Testis (tissue), 3 donors: ENCODE measurements around the gene AKAP6. TPM values are rescaled to one million over a fixed set of nuclear protein-coding genes. Genes with fewer than 3 reads are reported as not detected.

Source experiments
- DNase-seq: peaks from one replicate; pipeline ENCODE4 v3.0.0-alpha.2; 2019
- H3K27ac ChIP-seq, 2 donors: fragments of 200-600 bp; sonication (generic); one replicate each; pipeline ENCODE4 v1.5.1; 2019
- H3K27me3 ChIP-seq: fragments of 200-600 bp; sonication (generic); one replicate; pipeline ENCODE4 v1.5.1; 2019
- H3K36me3 ChIP-seq: fragments of 200-600 bp; sonication (generic); one replicate; pipeline ENCODE4 v1.5.1; 2017; ENCODE audit warnings: low read depth; ENCODE audit errors: missing control alignments
- H3K4me1 ChIP-seq: fragments of 200-600 bp; sonication (generic); one replicate; pipeline ENCODE4 v1.5.1; 2019
- H3K4me3 ChIP-seq, 2 donors: fragments of 200-600 bp; sonication (generic); one replicate each; pipeline ENCODE4 v1.5.1; 2017 to 2019
- H3K9me3 ChIP-seq: fragments of 200-600 bp; sonication (generic); one replicate; pipeline ENCODE4 v1.5.1; 2017
- CTCF ChIP-seq, 3 experiments: fragments of 450-650 bp in 2 of 3; fragments of 200-600 bp in 1 of 3; sonication (generic) in 1 of 3; IDR thresholded peaks; one replicate each; pipeline ENCODE4 v1.5.1; 2016 to 2019; ENCODE audit warnings: antibody characterized with exemption in 3 of 3, mild to moderate bottlenecking in 2 of 3, moderate library complexity in 1 of 3
- POLR2A ChIP-seq: fragments of 450-650 bp; IDR thresholded peaks from one replicate; pipeline ENCODE4 v1.6.1; 2017; ENCODE audit warnings: antibody characterized with exemption, mild to moderate bottlenecking, moderate library complexity
- WGBS, 2 donors: methylation state at CpG; one replicate each; pipeline ENCODE4 v1.1.5; 2018; 5-methylcytosine and 5-hydroxymethylcytosine counted together
- intact Hi-C: fragments of 100-400 bp; cut with DNase I; formaldehyde crosslinking; loops from one replicate; pipeline ENCODE4 v1.15.1; 2023; ENCODE audit warnings: low total_unique reads
- polyA plus RNA-seq: library from polyadenylated mRNA; stranded (reverse); fragments of 350-450 nt; fragmentation: Illumina TruSeq; extraction: RNeasy Lipid Tissue Mini Kit (QIAGEN cat#74804); gene quantifications from one replicate; pipeline ENCODE4 v1.2.3, GENCODE V29; 2014; ENCODE audit warnings: low read depth, low replicate concordance; ENCODE audit not compliant: insufficient read depth
- total RNA-seq, 2 donors: library from RNA; depleted of rRNA; stranded (reverse); fragments of >200 nt; gene quantifications; one replicate each; pipeline ENCODE4 v1.2.3, GENCODE V29; 2016

Gene AKAP6
- total and polyA plus RNA-seq, 3 donors from 2014 or later: 26.6 to 30.9 (median 30.9) TPM

DNA sequence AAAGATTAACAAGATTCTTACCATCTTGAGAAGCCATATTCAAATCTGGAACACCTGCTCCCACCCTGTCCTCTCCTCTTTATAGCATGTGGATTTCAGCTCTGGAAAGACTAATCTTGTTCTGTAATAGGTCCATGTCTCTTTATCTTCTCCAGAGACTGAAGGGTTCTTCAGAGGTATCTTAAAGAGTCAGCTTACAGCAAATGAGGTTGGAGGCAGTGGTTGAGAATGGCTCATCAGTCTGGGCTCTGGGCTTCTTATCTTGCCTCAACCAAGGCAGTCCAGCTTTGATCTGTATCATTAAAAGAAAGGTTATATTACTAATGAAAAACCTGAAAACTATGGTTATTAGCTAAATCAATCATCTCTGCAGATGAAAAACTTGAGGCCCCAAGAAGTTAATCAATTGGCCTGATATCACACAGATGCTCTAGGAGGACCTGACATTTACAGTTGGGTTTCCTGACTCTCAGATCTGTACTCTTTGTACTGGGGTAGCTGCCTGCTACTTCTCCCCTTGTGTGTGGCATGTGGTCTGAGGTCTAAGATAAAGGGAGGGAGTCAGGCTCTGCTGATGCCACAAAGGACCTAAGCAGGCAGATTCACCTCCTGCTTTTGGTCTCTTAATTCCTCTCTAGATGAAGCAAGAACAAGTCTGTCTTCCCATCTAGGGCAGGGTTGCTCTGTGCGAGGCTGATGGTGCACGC lies 1.7 kb upstream of the AKAP6 start:
- no peak for TF ChIP-seq CTCF (IDR thresholded peaks at IDR 0.05)
- no peak for TF ChIP-seq POLR2A
- WGBS, 2 donors: 74 to 79% methylated on average over 2 of the region's 2 CpGs
- H3K27ac ChIP-seq: no peak overlapping the region

GRCh38 chr14:32329690-32330285 lies 690 bp downstream of the AKAP6 start:
- intact Hi-C loops: no loop called here
- no peaks in the 10 kb centered on the region for H3K27me3 ChIP-seq
- H3K36me3 ChIP-seq: no peaks in the 10 kb centered on the region
- no peaks in the 10 kb centered on the region for H3K4me1 ChIP-seq
- H3K4me3 ChIP-seq: peak overlapping the region in 1 of 2 donors; percentile 32
- H3K27ac ChIP-seq: peak overlapping the region; percentile 59 to 87
- DNase-seq: no peak
- WGBS, 2 donors: 48 to 71% methylated on average over 2 of the region's 2 CpGs
- TF ChIP-seq POLR2A (no peak), CTCF (IDR thresholded peaks at IDR 0.05) (no peak)
- no peaks in the 10 kb centered on the region for H3K9me3 ChIP-seq

More for the DNA sequence above, 1.7 kb upstream of the AKAP6 start:
- DNase-seq: no peak
- no peaks in the 10 kb centered on the region for H3K36me3 ChIP-seq
- no peaks in the 10 kb centered on the region for H3K27me3 ChIP-seq
- no peaks in the 10 kb centered on the region for H3K9me3 ChIP-seq
- H3K4me1 ChIP-seq: no peaks in the 10 kb centered on the region
- H3K4me3 ChIP-seq: no peak overlapping the region
- intact Hi-C loops: no loop called here

GRCh38 chr14:32330351-32331111 lies 1.4 kb downstream of the AKAP6 start:
- intact Hi-C loops: no loop called here
- peak overlapping the region; percentile 59 to 87 for H3K27ac ChIP-seq
- no peaks in the 10 kb centered on the region for H3K9me3 ChIP-seq
- H3K4me3 ChIP-seq: no peak overlapping the region
- 54 to 57% methylated on average over 4 of the region's 4 CpGs for WGBS, 2 donors
- H3K4me1 ChIP-seq: no peaks in the 10 kb centered on the region
- no peak for DNase-seq
- no peaks in the 10 kb centered on the region for H3K36me3 ChIP-seq
- TF ChIP-seq POLR2A: no peak
- H3K27me3 ChIP-seq: no peaks in the 10 kb centered on the region

DNA sequence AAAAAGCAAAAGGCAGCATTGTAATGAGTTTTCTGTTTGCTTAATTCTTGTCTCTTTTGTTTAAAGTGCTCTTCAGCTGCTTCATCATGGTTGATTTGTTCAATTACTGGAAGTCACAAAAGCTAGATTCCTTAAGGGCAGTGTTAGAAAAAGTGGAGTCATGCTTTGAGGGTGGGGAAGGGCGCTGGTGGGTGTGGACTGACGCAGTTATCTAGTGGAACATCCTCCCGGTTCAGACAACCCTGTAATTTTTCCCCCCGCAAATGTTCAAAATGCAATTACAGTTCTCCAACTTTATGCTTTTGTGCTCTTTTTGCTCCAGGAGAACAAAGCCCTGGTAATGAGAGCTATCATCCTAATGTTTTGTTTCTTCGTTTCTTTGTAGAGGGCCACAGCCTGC lies 2.1 kb downstream of the AKAP6 start:
- Histone ChIP-seq H3K9me3 (no peaks in the 10 kb centered on the region), H3K4me3 (no peak overlapping the region), H3K27ac (peak overlapping the region; percentile 59 to 87), H3K4me1 (no peaks in the 10 kb centered on the region), H3K36me3 (no peaks in the 10 kb centered on the region), H3K27me3 (no peaks in the 10 kb centered on the region)
- TF ChIP-seq POLR2A: no peak
- no peak for TF ChIP-seq CTCF (IDR thresholded peaks at IDR 0.05)
- DNase-seq: peak; percentile 50
- 57 to 67% methylated on average over 5 of the region's 5 CpGs for WGBS, 2 donors
- intact Hi-C loops: no loop called here
